GM06990 (cell line): ENCODE data around the gene ZNF761.
"Not testable (repeated sequence)": the region's sequence is repeated elsewhere in the genome, so short reads cannot be mapped to it uniquely, and the experiment has no call there.

Experiments
- DNase-seq: peaks from one replicate; pipeline ENCODE4 v3.0.0-alpha.2; 2011; ENCODE audit not compliant: insufficient read length; ENCODE audit errors: extremely low read depth
- H3K27me3 ChIP-seq: replicated peaks from 2 replicates; pipeline ENCODE4 v1.6.0; 2011; ENCODE audit warnings: low read length; ENCODE audit not compliant: control insufficient read depth, insufficient read depth
- H3K36me3 ChIP-seq: 2 replicates; pipeline ENCODE4 v1.5.1; 2011; ENCODE audit warnings: low read length; ENCODE audit not compliant: control insufficient read depth, insufficient read depth
- H3K4me3 ChIP-seq: replicated peaks from 2 replicates; pipeline ENCODE4 v1.5.1; 2011; ENCODE audit warnings: low read depth, mild to moderate bottlenecking, control low read depth, low read length
- CTCF ChIP-seq: IDR thresholded peaks from 2 replicates; pipeline ENCODE4 v1.5.1; 2011; ENCODE audit warnings: low read length, control low read depth, mild to moderate bottlenecking, inconsistent platforms; ENCODE audit not compliant: insufficient read depth, poor library complexity, severe bottlenecking

The ZNF761 gene

GRCh38 chr19:53471916-53472315, 40.1 kb downstream of the ZNF761 start:
- Histone ChIP-seq H3K36me3 (peaks cover 4% of the 10 kb centered on the region), H3K27me3 (no peaks in the 10 kb centered on the region), H3K4me3 (no peak overlapping the region)
- TF ChIP-seq CTCF = no peak
- no peak for DNase-seq

- not testable (repeated sequence) for H3K36me3 ChIP-seq, H3K27me3 ChIP-seq, H3K4me3 ChIP-seq, DNase-seq
Measured at GRCh38 chr19:53474832-53475231, 43.0 kb downstream of the ZNF761 start.

- H3K4me3 ChIP-seq, DNase-seq, H3K36me3 ChIP-seq, H3K27me3 ChIP-seq: not testable (repeated sequence)
Measured at GRCh38 chr19:53475470-53475869, 43.7 kb downstream of the ZNF761 start.

- not testable (repeated sequence) for H3K36me3 ChIP-seq, H3K27me3 ChIP-seq, DNase-seq, H3K4me3 ChIP-seq
Measured at GRCh38 chr19:53483751-53484150, 52.0 kb downstream of the ZNF761 start.

GRCh38 chr19:53485046-53486004, 53.5 kb downstream of the ZNF761 start:
- DNase-seq = no peak
- H3K36me3 ChIP-seq = peaks cover 3% of the 10 kb centered on the region
- TF ChIP-seq CTCF = no peak
- H3K4me3 ChIP-seq = no peak overlapping the region
- H3K27me3 ChIP-seq = no peaks in the 10 kb centered on the region

- Histone ChIP-seq H3K36me3 (peaks cover 6% of the 10 kb centered on the region), H3K4me3 (no peak overlapping the region), H3K27me3 (no peaks in the 10 kb centered on the region)
- TF ChIP-seq CTCF = no peak
- no peak for DNase-seq
Measured at GRCh38 chr19:53492153-53492552, 60.4 kb downstream of the ZNF761 start.

- not testable (repeated sequence) for H3K36me3 ChIP-seq, DNase-seq, H3K27me3 ChIP-seq, H3K4me3 ChIP-seq
Measured at GRCh38 chr19:53497311-53498023, 65.7 kb downstream of the ZNF761 start.

- not testable (repeated sequence) for H3K27me3 ChIP-seq, H3K4me3 ChIP-seq, H3K36me3 ChIP-seq, DNase-seq
Measured at GRCh38 chr19:53498024-53498395, 66.2 kb downstream of the ZNF761 start.

GRCh38 chr19:53503151-53503550, 71.4 kb downstream of the ZNF761 start:
- H3K4me3 ChIP-seq, DNase-seq, H3K27me3 ChIP-seq, H3K36me3 ChIP-seq: not testable (repeated sequence)

- H3K4me3 ChIP-seq, H3K36me3 ChIP-seq, DNase-seq: not testable (repeated sequence)
Measured at GRCh38 chr19:53503671-53504364, 72.0 kb downstream of the ZNF761 start.

More at GRCh38 chr19:53503671-53504364, 72.0 kb downstream of the ZNF761 start:
- H3K27me3 ChIP-seq = not testable (repeated sequence)
